HG02798 (cell line): ENCODE data around the gene RBM12.

ENCODE experiments used
- ATAC-seq: cut with Tn5 transposase; IDR thresholded peaks from one replicate; pipeline ENCODE4 v1.9.1; 2021; ENCODE audit warnings: mild to moderate bottlenecking; ENCODE audit not compliant: unreplicated experiment, poor library complexity

Gene RBM12

GRCh38 chr20:35657271-35657670 lies 7.4 kb downstream of the RBM12 start:
- no peak for ATAC-seq

DNA sequence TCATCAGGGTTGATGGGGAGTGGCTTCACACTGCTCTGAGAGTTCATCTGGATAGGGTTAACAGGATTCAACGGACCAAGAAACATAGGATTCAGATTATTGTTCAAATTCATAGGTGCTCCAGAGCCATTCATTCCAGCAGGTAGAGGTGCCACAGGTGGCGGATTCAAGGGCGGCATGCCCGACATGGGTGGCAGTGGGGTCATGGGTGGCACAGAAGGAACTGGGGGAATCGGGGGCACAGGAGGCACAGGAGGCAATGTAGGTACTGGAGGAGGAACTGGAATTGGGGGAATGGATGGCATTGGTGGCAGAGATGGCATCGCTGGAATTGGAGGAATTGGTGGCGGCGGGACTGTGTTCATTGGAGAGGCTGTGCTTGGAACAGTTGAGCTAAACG lies 10.3 kb downstream of the RBM12 start:
- no peak for ATAC-seq

DNA sequence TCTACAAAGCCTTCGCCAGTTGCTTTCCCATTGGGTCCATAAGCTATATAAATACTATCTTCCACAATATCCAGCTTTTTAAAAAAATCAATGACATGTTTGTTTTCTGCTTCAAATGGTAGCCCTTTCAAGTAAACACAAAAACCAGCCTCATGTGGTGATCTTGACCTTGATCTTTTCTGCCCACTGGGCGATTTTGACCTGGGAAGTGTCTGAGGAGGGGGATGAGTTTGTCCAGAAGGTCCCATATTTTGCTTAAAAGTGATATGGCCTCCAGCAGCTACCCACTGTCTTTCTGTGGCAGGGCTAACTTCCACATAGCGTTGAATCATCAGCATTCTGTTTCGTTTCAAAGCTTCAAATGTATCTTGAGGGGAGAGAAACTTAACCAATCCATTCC lies 10.8 kb downstream of the RBM12 start:
- ATAC-seq, result no peak

DNA sequence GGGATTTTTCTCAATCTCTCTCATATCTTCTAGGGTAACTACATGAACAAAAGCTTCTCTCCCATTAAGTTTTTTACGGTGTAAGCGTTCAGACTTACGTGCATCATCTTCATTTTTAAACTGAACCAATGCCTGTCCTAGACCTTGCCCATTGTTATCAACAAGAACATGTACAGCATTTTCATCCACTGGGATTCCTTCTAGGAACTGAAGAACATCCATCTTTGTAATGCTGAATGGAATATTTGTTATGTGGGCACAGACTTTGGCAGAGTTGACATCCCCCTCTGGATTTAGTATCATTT lies 11.3 kb downstream of the RBM12 start:
- ATAC-seq, result no peak

GRCh38 chr20:35652641-35653429 lies 11.9 kb downstream of the RBM12 start:
- no peak for ATAC-seq

- no peak for ATAC-seq
Observed at GRCh38 chr20:35651958-35652357, 12.7 kb downstream of the RBM12 start.

- ATAC-seq, result no peak
Observed at GRCh38 chr20:35650632-35651031, 14.1 kb downstream of the RBM12 start.

DNA sequence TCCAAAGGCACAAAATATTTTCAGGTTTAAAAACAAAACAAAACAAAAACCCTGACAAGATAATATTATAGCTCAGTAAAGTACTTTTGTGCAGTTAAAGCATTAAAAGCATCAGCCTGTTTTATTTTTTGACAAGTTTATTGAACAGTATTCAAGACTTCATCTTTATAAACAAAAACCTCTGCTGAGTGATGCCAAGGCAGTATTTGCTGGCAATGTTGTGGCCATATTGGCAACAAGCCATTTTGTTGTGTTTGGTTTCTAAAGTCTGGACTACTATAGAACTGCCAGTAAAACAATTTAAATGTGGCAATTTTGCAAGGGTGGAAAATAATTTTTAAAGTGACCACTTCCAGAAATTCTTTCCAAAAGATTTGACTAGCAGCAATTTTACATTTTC lies 15.9 kb downstream of the RBM12 start:
- ATAC-seq, result no peak

- no peak for ATAC-seq
Observed at GRCh38 chr20:35644806-35645205, 19.9 kb downstream of the RBM12 start.

GRCh38 chr20:35643045-35643444 lies 21.7 kb downstream of the RBM12 start:
- ATAC-seq, result no peak

- no peak for ATAC-seq
Observed at GRCh38 chr20:35641743-35642142, 23.0 kb downstream of the RBM12 start.

DNA sequence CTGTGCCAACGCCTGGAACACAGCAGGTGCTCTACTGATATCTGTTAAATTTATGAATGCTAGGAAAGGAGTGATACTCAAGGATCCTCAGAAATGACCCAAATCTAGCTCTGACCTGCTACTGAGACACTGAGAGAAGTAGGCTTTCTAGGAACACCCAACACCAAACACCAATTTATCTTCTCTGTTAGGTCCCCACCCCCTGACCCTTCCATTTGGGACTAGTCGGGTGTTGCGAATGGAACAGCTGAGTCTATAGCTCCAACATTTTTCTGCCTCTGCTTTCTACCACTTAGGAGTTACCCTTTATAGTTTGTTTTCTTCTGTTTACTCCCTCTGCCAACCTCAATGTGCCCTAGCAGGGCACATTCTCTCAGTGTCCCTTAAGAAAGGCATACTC lies 24.0 kb downstream of the RBM12 start:
- ATAC-seq, result no peak

- no peak for ATAC-seq
Observed at GRCh38 chr20:35638751-35639150, 25.9 kb downstream of the RBM12 start.

DNA sequence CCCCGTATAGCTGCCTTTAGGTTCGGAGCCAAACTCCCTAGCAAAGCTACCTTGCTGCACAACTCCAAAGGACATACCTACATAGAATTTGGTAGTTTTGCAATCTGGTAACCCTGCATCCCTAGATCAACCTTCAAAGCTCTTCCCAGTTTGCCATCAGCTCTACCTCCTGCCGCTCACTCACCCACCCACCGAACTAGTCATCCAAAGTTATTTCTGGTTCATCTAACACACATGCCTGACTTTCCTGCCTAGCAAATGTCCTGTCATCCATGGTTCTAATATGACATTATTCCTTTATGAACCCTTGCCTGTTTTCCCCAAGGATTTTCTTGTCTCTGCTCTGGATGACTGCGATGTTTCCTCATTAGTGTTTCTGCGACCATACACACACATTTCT lies 27.4 kb downstream of the RBM12 start:
- ATAC-seq, result no peak

DNA sequence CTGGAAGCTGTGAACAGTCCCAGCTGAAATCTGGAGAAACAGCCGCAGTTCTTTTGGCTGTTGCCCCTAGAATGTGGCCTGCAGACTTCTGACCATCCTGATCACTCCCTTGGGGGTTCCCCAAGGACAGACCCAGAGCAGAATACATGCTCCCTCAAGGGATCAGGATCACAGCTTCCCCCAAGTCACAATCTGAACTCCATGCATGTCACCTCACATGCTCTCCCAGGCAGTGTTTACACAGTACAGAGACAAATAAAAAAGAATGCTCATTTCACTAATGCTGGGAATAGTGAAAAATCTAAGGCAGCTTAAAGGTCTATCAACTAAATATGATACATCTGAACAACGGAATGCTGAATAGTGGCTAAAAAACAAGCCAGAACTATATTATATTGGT lies 28.6 kb downstream of the RBM12 start:
- ATAC-seq, result no peak

GRCh38 chr20:35635652-35636051 lies 29.0 kb downstream of the RBM12 start:
- no peak for ATAC-seq

- ATAC-seq, result no peak
Observed at GRCh38 chr20:35632539-35633115, 32.1 kb downstream of the RBM12 start.

- no peak for ATAC-seq
Observed at GRCh38 chr20:35630636-35631035, 34.1 kb downstream of the RBM12 start.

GRCh38 chr20:35629427-35630145 lies 35.1 kb downstream of the RBM12 start:
- ATAC-seq, result no peak

- no peak for ATAC-seq
Observed at GRCh38 chr20:35627121-35627520, 37.6 kb downstream of the RBM12 start.

GRCh38 chr20:35626386-35627001 lies 38.2 kb downstream of the RBM12 start:
- ATAC-seq, result no peak
